H9 (cell line): ENCODE results near the gene TMEM51. TPM values are rescaled to one million over a fixed set of nuclear protein-coding genes. Genes with fewer than 3 reads are reported as not detected.

Source experiments
- DNase-seq: peaks from one replicate; pipeline ENCODE4 v3.0.0-alpha.2; 2017
- H2AFZ ChIP-seq: one replicate; pipeline ENCODE4 v1.6.1; 2013; ENCODE audit warnings: mild to moderate bottlenecking, low read length, control low read depth, moderate library complexity
- H2AK5ac ChIP-seq: 2 replicates; pipeline ENCODE4 v1.6.1; 2013; ENCODE audit warnings: low read length, control low read depth, mixed read lengths; ENCODE audit not compliant: insufficient read length
- H2BK120ac ChIP-seq: one replicate; pipeline ENCODE4 v1.6.1; 2013; ENCODE audit warnings: low read depth, mild to moderate bottlenecking, low read length, control low read depth, inconsistent platforms; ENCODE audit not compliant: poor library complexity, severe bottlenecking
- H2BK12ac ChIP-seq: 2 replicates; pipeline ENCODE4 v1.6.1; 2013; ENCODE audit warnings: low read length, control low read depth, mixed read lengths, low read depth; ENCODE audit not compliant: insufficient read length
- H2BK15ac ChIP-seq: 2 replicates; pipeline ENCODE4 v1.6.1; 2013; ENCODE audit warnings: low read depth, low read length, control low read depth
- H2BK20ac ChIP-seq: one replicate; pipeline ENCODE4 v1.6.1; 2013; ENCODE audit warnings: low read depth, mild to moderate bottlenecking, low read length, control low read depth, inconsistent platforms; ENCODE audit not compliant: poor library complexity, severe bottlenecking
- H2BK5ac ChIP-seq: 2 replicates; pipeline ENCODE4 v1.6.1; 2013; ENCODE audit warnings: low read length, control low read depth, mixed read lengths; ENCODE audit not compliant: insufficient read length
- H3K14ac ChIP-seq: 2 replicates; pipeline ENCODE4 v1.6.1; 2013; ENCODE audit warnings: low read length, control low read depth; ENCODE audit not compliant: insufficient read depth
- H3K18ac ChIP-seq: 2 replicates; pipeline ENCODE4 v1.6.1; 2013; ENCODE audit warnings: low read depth, mild to moderate bottlenecking, mixed read lengths, low read length, control low read depth; ENCODE audit not compliant: insufficient read length
- H3K23ac ChIP-seq: 2 replicates; pipeline ENCODE4 v1.6.1; 2013; ENCODE audit warnings: low read length, control low read depth, mixed read lengths, low read depth; ENCODE audit not compliant: insufficient read length
- H3K23me2 ChIP-seq: 2 replicates; pipeline ENCODE4 v1.6.1; 2013; ENCODE audit warnings: low read depth, mild to moderate bottlenecking, mixed read lengths, low read length, control low read depth; ENCODE audit not compliant: insufficient read length, poor library complexity, severe bottlenecking
- H3K27ac ChIP-seq: 2 replicates; pipeline ENCODE4 v1.5.1; 2013; ENCODE audit warnings: low read length, control low read depth, mixed read lengths, low read depth; ENCODE audit not compliant: insufficient read length
- H3K27me3 ChIP-seq: 2 replicates; pipeline ENCODE4 v1.6.1; 2013; ENCODE audit warnings: low read length, control low read depth, inconsistent platforms; ENCODE audit not compliant: insufficient read depth
- H3K4ac ChIP-seq: 2 replicates; pipeline ENCODE4 v1.6.1; 2013; ENCODE audit warnings: low read depth, mild to moderate bottlenecking, control low read depth, inconsistent platforms, low read length, moderate library complexity
- H3K4me1 ChIP-seq: 2 replicates; pipeline ENCODE4 v1.6.1; 2013; ENCODE audit warnings: low read length, control low read depth, inconsistent platforms; ENCODE audit not compliant: insufficient read depth
- H3K4me2 ChIP-seq: 2 replicates; pipeline ENCODE4 v1.6.1; 2013; ENCODE audit warnings: low read length, control low read depth, mixed read lengths; ENCODE audit not compliant: insufficient read length, insufficient read depth
- H3K56ac ChIP-seq: 2 replicates; pipeline ENCODE4 v1.6.1; 2013; ENCODE audit warnings: low read depth, mild to moderate bottlenecking, mixed read lengths, low read length, control low read depth; ENCODE audit not compliant: insufficient read length
- H3K79me1 ChIP-seq: 2 replicates; pipeline ENCODE4 v1.6.1; 2013; ENCODE audit warnings: low read depth, mild to moderate bottlenecking, moderate library complexity, low read length, control low read depth, inconsistent platforms; ENCODE audit not compliant: insufficient read depth, poor library complexity, severe bottlenecking
- H3K79me2 ChIP-seq: 2 replicates; pipeline ENCODE4 v1.6.1; 2013; ENCODE audit warnings: low read length, control low read depth, inconsistent platforms; ENCODE audit not compliant: insufficient read depth
- H3K9ac ChIP-seq: 2 replicates; pipeline ENCODE4 v1.6.1; 2013; ENCODE audit warnings: low read length, control low read depth, mixed read lengths; ENCODE audit not compliant: insufficient read length; ENCODE audit errors: extremely low read depth
- H3K9me3 ChIP-seq: one replicate; pipeline ENCODE4 v1.6.1; 2013; ENCODE audit warnings: low read depth, low read length, inconsistent platforms; ENCODE audit not compliant: control insufficient read depth
- H3T11ph ChIP-seq: one replicate; pipeline ENCODE4 v1.6.1; 2013; ENCODE audit warnings: mild to moderate bottlenecking, low read length, control low read depth, inconsistent platforms
- H4K20me1 ChIP-seq: one replicate; pipeline ENCODE4 v1.6.1; 2013; ENCODE audit not compliant: control insufficient read depth, insufficient read length, insufficient read depth
- H4K5ac ChIP-seq: 2 replicates; pipeline ENCODE4 v1.6.1; 2013; ENCODE audit warnings: low read depth, mild to moderate bottlenecking, mixed read lengths, low read length, control low read depth; ENCODE audit not compliant: insufficient read length
- H4K8ac ChIP-seq: replicated peaks from 2 replicates; pipeline ENCODE4 v1.6.1; 2013; ENCODE audit warnings: low read length, control low read depth, mixed read lengths, low read depth; ENCODE audit not compliant: insufficient read length
- H4K91ac ChIP-seq: 2 replicates; pipeline ENCODE4 v1.6.1; 2013; ENCODE audit warnings: low read depth, mild to moderate bottlenecking, moderate library complexity, mixed read lengths, low read length, control low read depth; ENCODE audit not compliant: insufficient read length
- H3K27ac Mint-ChIP-seq, 3 experiments: 2 replicates in 2 of 3; 3 replicates in 1 of 3; pipeline ENCODE4 v1.8.0; 2020 to 2021; ENCODE audit warnings: mixed read lengths in 3 of 3, mild to moderate bottlenecking in 1 of 3, moderate library complexity in 1 of 3
- H3K27me3 Mint-ChIP-seq: 2 replicates; pipeline ENCODE4 v1.8.0; 2021; ENCODE audit warnings: low read depth, mild to moderate bottlenecking, moderate library complexity, mixed read lengths
- H3K36me3 Mint-ChIP-seq, 3 experiments: 2 replicates in 2 of 3; 3 replicates in 1 of 3; pipeline ENCODE4 v1.8.0; 2020 to 2021; ENCODE audit warnings: low read depth in 3 of 3, mixed read lengths in 3 of 3; ENCODE audit not compliant: insufficient read depth in 1 of 3
- H3K4me1 Mint-ChIP-seq, 2 experiments: 2 replicates each; pipeline ENCODE4 v1.8.0; 2020; ENCODE audit warnings: mixed read lengths in 2 of 2
- H3K4me3 Mint-ChIP-seq, 2 experiments: 2 replicates in 1 of 2; 3 replicates in 1 of 2; pipeline ENCODE4 v1.8.0; 2020 to 2021; ENCODE audit warnings: mild to moderate bottlenecking in 2 of 2, mixed read lengths in 2 of 2, moderate library complexity in 1 of 2
- H3K9me3 Mint-ChIP-seq, 2 experiments: 2 replicates in 1 of 2; 3 replicates in 1 of 2; pipeline ENCODE4 v1.8.0; 2020; ENCODE audit warnings: mild to moderate bottlenecking in 2 of 2, mixed read lengths in 2 of 2, moderate library complexity in 1 of 2
- WGBS: extraction: QIAGEN DNeasy Blood & Tissue Kit; methylation state at CpG from one replicate; pipeline ENCODE4 v1.1.7; 2013; ENCODE audit warnings: missing lambda C conversion rate, low lambda C conversion rate, mixed read lengths; ENCODE audit not compliant: insufficient read length; ENCODE audit errors: extremely low coverage; 5-methylcytosine and 5-hydroxymethylcytosine counted together
- total RNA-seq: library from RNA; stranded (reverse); gene quantifications from 2 replicates; pipeline ENCODE4 v1.2.1, GENCODE V29; 2021
- TF ChIP-seq, protein P1 (sequence below): fragments of 200-600 bp; sonication (generic); conservative IDR thresholded peaks from 3 replicates; pipeline ENCODE4 v1.8.0; 2021; ENCODE audit warnings: antibody characterized with exemption, mild to moderate bottlenecking

TMEM51 gene
- total RNA-seq, 1 experiment from 2014 or later = 4.6 TPM

DNA sequence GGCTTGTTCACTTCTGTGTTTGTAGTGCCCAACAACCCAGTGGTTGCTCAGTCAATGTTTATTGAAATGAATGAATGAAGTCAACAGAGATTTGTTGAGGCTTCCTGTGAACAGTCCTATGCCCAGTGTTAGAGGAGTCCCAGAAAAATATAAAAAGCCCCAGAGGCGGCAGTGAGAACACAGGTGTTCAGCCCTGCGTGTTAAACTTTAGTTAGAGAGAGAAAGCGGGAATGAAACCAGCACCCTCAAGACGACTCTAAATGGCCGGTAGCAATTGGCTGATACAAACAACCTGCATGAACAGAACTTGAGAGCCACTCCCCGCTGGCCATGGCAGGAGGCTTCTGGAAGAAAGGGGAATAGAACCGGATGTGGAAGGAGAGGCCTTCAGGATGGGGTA lies 22.6 kb downstream of the TMEM51 start:
- no peak overlapping the region for H3K4me2 ChIP-seq

More for the DNA sequence above, 22.6 kb downstream of the TMEM51 start:
- Histone ChIP-seq H4K20me1 (no peaks in the 10 kb centered on the region), H3K23ac (no peak overlapping the region), H4K8ac (no peak overlapping the region), H3K27me3 (no peaks in the 10 kb centered on the region), H2BK15ac (no peak overlapping the region), H3K23me2 (no peaks in the 10 kb centered on the region), H4K91ac (no peak overlapping the region), H3K14ac (no peak overlapping the region), H2BK5ac (no peak overlapping the region), H4K5ac (no peak overlapping the region), H3K4ac (no peak overlapping the region), H3K56ac (no peak overlapping the region), H3K27ac (no peak overlapping the region), H3K79me1 (no peaks in the 10 kb centered on the region), H2BK20ac (no peak overlapping the region), H3K4me1 (peaks cover 2% of the 10 kb centered on the region; the same call in 1 of the 2 replicates), H2AK5ac (no peak overlapping the region), H2AFZ (no peak overlapping the region), H3K18ac (no peak overlapping the region), H2BK12ac (no peak overlapping the region), H2BK120ac (no peak overlapping the region), H3T11ph (no peak overlapping the region), H3K9ac (no peak overlapping the region), H3K9me3 (no peaks in the 10 kb centered on the region), H3K79me2 (no peaks in the 10 kb centered on the region)
- TF ChIP-seq, protein P1, sequence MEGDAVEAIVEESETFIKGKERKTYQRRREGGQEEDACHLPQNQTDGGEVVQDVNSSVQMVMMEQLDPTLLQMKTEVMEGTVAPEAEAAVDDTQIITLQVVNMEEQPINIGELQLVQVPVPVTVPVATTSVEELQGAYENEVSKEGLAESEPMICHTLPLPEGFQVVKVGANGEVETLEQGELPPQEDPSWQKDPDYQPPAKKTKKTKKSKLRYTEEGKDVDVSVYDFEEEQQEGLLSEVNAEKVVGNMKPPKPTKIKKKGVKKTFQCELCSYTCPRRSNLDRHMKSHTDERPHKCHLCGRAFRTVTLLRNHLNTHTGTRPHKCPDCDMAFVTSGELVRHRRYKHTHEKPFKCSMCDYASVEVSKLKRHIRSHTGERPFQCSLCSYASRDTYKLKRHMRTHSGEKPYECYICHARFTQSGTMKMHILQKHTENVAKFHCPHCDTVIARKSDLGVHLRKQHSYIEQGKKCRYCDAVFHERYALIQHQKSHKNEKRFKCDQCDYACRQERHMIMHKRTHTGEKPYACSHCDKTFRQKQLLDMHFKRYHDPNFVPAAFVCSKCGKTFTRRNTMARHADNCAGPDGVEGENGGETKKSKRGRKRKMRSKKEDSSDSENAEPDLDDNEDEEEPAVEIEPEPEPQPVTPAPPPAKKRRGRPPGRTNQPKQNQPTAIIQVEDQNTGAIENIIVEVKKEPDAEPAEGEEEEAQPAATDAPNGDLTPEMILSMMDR = no peak
- WGBS = no CpG with 5 or more reads among the region's 7 CpGs
- Mint-ChIP-seq H3K27ac (peak overlapping the region in 2 of 3 experiments; percentile 22 to 68; a peak in 3 of 7 replicates), H3K4me3 (no peak overlapping the region), H3K4me1 (peaks cover 26 to 48% of the 10 kb centered on the region in 2 experiments), H3K27me3 (peaks cover 1% of the 10 kb centered on the region; the same call in 1 of the 2 replicates), H3K9me3 (no peaks in the 10 kb centered on the region), H3K36me3 (peaks cover 0 to 4% (median 0%) of the 10 kb centered on the region in 3 experiments; a peak in 1 of 7 replicates)
- DNase-seq = no peak
